Activated naive CD4-positive, alpha-beta T cell treated with Interleukin-2 at 50 U/mL for 16 hours (primary cell): Measurements from ENCODE around the gene TFCP2.
A peak's percentile ranks its signal among the peaks of the same experiment; 100 is the strongest.
"Not testable (repeated sequence)": the region's sequence is repeated elsewhere in the genome, so short reads cannot be mapped to it uniquely, and the experiment has no call there.

Experiments
- DNase-seq: peaks from one replicate; pipeline ENCODE4 v3.0.0-alpha.2; 2020

Gene TFCP2, protein sequence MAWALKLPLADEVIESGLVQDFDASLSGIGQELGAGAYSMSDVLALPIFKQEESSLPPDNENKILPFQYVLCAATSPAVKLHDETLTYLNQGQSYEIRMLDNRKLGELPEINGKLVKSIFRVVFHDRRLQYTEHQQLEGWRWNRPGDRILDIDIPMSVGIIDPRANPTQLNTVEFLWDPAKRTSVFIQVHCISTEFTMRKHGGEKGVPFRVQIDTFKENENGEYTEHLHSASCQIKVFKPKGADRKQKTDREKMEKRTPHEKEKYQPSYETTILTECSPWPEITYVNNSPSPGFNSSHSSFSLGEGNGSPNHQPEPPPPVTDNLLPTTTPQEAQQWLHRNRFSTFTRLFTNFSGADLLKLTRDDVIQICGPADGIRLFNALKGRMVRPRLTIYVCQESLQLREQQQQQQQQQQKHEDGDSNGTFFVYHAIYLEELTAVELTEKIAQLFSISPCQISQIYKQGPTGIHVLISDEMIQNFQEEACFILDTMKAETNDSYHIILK

DNA sequence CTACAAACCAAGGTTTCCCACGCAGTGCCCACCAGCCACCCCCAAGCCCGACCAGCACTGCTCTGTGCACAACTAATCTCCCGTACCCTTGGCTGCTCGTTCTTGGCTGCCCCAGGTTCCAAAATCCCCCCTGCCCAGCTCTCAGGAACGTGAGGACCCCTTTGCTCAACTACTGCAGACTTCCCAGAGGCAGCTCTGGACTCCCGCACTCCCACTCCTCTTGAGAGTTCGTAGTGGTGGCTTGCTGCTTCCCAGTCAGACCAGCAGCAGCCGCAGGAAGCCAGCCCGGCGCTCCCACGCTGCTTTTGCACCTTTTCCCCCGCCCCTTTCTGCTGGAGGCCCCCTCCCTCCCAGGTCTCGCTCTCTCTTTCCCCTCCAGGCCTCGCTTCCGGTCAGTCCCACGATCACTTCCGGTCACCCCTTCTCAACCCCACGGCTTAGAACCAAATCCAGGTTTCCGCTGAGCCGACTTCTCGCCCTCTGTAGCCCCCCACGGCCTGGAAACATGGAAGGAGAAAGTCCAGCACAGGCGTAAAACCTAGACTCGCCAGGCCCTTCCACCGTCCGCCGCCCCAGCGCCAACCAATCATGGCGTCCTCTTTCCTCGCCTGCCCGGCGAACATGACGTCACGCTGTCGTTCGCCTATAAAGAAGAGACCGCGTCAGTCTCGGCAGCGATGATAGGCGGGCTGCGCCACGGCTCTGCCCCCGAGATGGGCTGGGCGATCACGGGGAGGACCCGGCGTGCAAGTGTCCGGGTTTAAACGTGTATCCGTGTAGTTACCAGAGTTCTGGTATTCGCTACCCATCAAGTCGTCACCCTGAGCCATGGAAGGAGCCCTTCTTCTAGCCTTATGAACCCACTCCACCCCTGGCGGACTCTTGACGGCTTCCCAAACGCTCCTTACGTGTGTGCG, at the start of gene TFCP2:
Gene TFCP2, minus strand, starts transcription at position 621 of the 917 bp plus-strand sequence. CDS start 713 bp downstream, outside the sequence.
- DNase-seq: peak; percentile 94

DNA sequence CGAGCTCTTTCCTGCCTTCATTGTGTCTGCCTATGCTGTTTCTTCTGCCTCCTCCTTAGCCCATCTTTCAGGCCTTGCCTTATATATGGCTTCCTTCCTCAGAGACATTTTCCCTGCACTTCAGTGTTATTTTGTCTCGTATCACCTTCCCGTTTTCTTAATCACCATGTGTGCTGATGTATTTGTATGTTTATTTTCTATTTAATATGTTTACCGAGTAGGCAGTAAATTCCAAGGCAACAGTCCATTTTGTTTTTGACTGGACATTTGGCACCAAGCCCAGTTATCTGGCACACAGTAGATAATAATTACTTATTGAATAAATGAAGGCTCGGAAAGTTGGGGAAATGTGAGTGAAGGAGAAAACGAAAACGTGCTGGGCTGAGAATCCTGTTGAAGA, 49.5 kb upstream of the TFCP2 start:
- DNase-seq: no peak

DNA sequence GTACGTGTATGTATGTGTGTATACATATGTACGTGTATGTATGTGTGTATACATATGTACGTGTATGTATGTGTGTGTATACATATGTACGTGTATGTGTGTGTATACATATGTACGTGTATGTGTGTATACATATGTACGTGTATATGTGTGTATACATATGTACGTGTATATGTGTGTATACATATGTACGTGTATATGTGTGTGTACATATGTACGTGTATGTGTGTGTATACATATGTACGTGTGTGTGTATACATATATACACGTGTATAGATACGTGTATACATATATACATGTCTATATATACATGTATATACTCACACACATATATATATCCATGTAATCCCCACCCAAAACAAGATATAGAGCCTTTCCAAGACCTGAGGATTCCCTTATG, 46.9 kb upstream of the TFCP2 start:
- DNase-seq: not testable (repeated sequence)

DNA sequence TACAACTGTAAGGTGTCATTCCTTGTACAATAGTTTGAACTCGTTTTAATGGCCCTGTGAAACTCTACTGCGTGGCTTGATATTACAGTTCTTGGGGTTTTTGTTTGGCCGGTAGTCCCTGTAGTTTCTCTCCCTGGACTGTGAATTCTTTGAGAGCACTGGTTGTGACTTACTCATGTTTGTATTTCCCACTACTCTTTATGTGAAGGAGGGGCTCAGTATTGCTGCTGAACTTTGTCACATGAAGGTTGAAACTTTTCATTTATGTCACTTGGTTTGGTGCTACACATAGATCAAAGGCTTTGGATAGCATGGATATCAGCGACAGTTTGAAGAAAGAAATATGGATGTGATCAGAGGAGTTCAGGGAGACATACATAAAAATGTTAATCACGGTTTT, 46.4 kb upstream of the TFCP2 start:
- no peak for DNase-seq

DNA sequence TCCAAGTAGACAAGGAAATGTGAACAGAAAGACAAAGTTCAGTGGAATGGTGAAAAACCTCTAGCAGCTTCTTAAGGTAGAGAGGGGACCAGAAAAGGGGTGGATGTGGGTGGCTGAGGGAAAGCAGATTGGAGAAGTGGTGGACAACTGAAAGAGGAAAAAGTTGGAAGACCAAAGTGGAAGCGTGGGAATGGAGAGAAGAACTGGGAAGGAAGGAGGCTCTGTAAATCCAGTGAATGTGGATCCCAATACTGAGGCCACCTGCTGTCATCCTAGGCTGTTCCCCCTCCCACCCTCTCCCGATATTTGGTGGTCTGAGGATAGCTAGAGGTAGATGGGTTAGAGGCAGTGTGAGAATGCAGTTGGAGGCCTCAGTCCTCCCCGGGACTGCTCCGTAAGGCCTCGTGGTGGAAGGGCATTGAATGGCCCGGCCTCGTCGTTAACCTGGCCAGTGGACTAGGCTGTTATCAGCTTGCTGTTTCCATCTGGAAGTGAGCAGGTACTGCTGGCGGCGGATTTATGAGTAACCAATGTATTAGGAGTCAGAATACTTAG, 45.7 kb upstream of the TFCP2 start:
- no peak for DNase-seq

DNA sequence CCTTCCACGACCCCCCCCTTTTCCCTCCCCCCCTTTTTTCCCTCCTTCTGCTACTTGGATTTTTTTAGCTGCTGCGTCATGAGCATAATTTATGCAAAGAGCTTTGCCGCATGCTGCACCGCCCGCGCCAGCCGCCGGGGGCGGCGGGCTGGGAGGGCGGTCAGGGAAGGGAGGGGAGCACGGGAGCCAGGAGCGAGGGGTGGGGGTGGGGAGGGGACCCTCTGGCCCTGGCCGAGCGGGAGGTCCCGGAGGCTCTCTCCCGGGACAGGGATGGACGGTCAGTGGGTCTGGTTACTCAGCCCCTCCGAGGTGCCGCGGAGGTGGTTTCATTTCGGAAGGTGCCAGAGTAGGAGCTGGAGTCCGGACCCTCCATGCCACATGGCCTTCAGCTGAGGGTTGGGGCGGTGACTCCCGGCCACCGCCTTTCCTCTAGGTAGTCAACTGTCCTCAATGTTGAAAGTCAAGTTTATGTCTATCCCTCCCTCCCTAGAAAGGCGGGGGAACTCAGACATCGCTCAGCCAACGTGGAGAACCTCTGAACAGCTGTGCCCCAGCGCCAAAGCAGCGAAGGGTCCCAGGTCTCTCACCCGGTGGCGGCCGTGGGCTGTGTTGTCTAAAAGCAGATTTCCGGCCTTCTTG, 45.2 kb upstream of the TFCP2 start, which contains the start of gene POU6F1:
Gene POU6F1, minus strand, starts transcription at position 95 of the 639 bp plus-strand sequence. CDS start 11,226 bp downstream, outside the sequence.
- DNase-seq: peak; percentile 71

DNA sequence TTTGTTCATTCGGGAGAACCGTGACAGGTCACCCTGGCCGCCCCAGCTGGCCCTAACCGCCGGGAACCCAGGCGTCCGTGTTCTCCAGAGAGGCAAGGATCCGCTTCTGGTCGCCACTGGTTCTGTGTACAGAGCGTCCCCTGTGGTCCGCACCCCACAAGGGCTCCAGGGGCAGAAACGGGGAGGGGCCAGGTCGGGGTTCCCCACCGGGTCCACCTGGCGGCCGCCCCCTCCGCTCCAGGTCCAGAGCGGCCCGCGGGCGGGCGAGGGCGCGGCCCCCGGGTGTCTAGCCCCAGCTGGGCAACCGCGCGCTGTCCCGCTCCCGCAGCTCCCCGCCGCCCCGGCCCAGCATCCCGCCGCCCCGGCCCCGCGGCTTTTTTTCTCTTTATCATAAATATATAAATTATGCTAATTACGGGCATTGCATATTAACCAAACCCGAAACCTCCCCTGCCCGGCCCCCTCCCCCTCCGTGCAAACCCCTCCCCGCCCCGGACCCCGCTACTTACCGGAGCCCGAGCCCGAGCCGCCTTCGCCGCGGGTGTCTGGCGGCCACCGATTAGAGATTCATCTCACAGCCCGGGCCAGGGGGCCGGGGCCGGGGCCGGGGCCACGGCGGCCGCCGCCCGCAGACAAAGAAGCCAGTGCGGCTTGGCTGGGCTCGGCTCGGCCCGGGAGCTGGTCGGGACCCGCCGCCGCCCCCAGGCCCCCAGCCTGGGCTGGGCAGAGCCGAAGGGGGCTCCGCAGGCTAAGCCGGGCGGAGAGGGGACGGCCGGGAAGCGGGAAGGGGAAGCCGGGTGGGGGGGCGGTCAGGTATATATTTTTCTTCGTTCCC, 44.4 kb upstream of the TFCP2 start:
- DNase-seq: peak; percentile 51

DNA sequence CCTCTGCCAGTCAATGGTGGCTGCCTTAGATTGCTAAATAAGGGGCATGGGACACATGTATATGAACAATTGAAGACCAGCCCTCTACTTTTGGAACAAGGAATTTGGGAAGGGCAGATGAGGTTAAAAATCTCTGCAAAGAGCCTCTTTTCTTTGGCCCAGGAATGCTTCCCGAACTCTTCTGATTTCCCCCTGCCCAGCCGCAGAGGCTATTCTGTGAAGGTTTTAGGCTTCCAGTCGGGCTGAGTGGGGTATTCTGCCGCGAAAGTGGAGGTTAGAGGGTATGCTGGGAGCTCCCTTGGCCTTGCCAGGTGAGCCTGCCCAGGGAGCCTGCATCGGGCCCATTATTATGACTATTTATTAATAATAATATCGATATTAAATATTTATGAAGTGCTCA, 43.7 kb upstream of the TFCP2 start:
- DNase-seq: no peak

DNA sequence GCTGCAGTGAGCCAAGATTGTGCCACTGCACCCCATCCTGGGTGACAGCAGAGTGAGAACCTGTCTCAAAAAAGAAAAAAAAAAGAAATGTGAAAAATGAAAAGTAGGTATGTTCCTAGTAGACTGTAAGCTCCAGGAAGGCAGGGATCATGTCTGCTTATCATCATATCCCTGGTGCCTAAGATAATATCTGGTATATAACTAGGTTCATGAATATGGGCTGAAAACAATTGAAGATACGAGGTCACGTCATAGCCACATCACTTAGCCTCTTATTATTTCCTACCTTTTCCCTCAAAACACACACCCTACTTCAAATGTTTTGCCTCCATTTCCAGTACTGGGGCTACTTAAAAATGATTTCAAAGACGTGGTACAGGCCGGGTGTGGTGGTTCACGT, 42.0 kb upstream of the TFCP2 start:
- no peak for DNase-seq

DNA sequence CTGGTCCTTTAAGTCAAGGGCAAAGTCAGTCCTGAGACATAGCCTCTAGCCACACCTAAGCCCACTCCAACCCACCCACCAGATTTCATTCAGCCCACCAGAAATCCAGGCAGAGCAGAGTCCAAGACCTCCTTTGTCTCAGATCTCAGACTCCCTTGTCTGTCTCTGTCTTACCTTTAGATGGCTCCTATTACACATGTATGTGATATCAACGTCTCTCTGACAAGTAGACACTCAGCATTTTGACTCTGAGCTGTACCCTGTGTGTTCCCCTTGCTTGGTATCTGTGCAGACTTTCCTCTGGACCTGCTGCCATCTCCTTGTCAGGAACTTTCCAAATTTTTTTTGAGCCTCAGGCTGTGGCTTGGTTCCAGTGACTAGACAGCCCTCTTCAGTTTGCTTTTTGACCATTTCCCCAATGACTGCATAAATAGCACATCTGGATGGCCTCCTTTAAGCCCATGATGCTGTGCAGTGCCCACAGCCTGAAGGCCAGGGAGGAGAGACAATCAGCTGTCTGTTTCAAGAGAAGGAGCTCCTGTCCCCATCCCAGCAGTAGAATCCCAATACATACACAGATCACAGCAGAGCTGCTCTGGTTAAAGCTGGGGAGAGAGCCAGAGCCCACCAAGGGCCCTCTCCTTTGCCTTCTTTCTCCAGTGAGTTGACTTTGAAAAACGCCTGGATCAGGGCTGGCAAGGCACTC, 37.9 kb upstream of the TFCP2 start:
- no peak for DNase-seq

DNA sequence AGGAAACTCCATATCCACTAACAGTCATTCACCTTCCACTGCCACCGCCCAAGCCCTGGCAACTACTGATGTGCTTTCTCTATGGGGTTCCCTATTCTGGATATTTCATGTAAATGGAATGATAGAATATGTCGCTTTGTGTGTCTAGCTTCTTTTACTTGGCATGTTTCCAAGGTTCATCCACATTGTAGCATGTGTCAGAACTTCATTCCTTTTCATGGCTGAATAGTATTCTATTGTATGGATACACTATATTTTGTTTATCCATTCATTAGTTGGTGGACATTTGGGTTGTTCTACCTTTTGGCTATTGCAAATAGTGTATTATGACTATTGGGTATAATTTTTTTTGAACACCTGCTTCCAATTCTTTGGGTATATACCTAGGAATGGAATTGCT, 36.3 kb upstream of the TFCP2 start:
- DNase-seq: no peak

DNA sequence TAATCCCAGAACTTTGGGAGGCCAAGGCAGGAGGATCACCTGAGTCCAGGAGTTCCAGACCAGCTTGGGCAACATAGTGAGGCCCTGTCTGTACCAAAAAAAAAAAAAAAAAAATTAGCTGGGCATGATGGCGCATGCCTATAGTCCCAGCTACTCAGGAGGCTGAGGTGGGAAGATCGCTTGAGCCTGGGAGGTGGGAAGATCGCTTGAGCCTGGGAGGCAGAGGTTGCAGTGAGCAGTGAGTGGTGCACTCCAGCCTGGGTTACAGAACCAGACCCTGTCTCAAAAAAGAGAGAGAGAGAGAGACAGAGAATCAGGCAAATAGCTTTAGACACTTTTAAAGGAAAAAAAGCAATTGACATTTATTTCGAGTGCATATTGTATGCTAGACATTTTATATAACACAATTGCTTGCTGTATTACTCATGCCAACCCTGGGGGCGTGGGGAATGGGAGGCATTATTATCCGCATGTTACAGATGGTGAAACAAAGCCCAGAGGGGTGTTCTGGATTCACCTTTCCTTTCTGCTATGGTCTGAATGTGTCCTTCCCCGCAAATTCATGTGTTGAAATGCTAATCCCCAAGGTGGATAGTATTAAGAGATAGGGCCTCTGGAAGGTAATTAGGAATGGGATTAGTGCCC, 35.2 kb upstream of the TFCP2 start:
- no peak for DNase-seq

DNA sequence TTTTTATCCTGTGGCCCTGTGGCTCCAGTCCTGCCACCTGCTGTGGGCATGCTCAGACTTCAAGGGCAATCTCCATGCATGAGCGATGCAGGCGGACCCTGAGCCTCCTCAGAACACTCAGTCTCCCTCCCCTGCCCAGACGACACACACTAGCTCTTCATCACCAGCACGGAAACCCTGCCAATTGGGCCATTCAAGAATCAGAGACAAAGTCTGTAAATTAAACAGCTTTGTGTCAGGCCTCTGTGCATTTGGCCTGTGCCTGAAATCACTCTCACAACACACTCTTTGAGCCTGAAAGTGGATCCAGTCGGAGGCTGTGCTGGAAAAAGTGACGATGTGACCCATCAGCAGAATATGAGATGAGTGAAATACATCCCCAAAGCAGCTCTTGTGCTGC, 32.4 kb upstream of the TFCP2 start:
- no peak for DNase-seq

DNA sequence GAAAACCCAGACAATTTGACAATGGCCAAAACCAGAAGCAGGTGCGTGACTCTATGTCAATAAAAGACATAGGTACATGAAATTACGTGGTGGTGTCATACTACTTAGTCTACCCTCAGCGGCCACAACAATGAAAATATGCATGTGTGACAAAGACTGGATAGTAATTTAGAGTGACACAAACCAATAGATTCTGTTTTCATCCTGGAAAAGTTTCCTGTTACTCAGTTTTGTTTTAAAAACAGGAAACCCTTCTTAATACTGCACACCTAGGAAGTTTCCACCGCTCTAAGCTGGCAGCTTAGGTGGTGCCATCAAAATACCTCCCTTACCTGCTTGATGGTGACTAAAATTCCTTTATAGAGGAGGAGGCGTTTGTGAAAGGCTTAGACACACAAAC, 29.8 kb upstream of the TFCP2 start:
- DNase-seq: no peak

DNA sequence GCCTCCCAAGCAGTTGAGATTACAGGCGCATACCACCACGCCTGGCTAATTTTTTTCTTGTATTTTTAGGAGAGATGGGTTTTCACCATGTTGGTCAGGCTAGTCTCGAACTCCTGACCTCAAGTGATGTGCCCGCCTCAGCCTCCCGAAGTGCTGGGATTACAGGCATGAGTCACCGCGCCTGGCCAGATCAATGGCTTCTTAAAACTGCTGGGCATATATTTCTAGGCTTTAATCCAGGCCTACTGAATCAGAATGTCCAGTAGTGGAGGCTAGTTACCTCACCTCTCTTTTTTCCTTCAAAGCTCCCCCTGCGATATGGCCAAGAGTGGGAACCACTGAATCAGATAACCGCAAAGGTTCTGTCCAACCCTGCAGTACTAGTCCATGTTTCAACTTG, 27.9 kb upstream of the TFCP2 start:
- no peak for DNase-seq

DNA sequence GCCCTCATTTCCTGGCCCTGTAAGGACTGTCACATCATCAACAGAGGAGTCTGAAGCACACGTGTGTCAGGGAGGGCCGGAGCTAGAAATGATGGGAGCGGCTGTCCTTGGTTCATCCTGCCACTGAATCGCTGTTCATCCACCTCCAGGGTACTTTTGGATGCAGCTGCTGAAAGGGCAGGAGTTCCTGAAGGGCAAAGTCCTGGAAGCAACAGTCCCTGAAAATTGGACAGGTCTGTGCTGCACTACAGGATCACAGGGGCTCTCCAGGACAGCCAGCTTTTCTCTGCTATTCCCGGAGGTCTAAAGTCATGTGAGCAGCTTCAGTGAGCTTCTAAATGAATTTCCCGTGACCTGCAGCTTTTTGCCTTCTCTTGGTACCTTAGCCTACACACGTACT, 27.2 kb upstream of the TFCP2 start:
- no peak for DNase-seq

DNA sequence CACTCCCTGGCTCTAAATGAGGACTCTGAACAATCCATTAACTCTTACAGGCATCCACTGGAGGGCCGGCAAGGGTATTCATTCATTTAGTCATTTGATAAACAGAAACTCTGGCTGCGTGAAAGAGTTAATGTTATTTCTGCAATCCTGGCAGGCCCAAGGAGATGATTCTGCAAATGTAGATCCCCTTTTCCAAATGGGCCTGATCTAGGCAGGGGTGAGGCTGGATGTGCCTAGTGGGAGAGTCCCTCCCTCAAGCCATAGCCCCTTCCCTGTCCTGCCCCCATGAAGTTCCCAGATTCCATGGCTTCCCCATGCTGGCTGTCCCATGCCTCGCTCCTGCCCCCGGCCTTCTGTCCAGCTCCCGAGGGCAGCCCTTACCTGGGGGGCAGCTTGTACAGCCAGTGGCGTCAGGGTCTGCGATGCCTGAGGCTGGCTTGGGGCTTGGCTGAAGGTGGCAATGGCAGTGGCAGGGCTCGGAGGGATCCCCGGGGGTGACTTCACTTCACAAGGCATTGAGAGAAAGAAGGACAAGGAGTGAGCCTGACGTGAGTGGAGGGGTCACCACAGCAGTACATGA, 26.5 kb upstream of the TFCP2 start:
- no peak for DNase-seq

DNA sequence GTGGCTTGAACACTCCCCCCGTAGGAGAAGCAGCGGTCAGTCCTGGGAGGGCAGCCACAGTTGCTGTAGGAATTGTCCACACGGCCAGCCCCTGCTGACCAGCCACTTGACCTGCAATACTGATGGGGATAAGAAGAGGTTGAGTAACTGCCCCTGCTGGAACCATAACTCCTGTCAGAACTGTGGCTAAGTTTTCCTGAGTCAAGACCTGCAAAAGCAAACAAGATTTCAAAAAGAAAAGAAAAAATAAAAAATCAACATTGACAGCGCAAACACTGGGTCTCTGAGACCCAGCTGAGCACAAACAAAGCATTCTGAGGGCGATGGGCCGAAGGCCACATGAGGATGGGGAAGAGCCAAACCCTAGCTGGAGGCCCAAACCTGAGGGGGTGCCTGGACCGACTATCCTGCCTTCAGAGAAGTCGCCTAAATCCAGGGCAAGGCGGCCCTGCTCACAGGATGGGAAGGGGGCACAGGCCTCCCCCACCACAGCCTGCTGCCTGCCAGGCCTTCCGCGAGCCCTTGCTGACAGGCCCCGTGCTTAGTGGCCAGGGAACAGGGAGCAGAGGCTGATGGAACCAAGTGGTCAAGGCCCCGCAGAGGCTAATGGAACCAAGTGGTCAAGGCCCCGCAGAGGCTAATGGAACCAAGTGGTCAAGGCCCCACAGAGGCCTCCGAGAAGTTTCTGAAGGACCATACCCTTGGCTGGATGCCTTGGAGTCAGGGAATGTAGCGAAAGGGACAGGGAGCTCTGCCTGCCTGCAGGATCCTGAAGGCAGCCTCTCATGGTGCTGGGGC, 25.8 kb upstream of the TFCP2 start:
- DNase-seq: no peak
